Measurements from ENCODE around the gene YAP1. TPM values are rescaled to one million over a fixed set of nuclear protein-coding genes. Genes with fewer than 3 reads are reported as not detected.
A peak's percentile ranks its signal among the peaks of the same experiment; 100 is the strongest.

The YAP1 gene
- total RNA-seq, 1 donor from 2014 or later = 129 TPM

DNA sequence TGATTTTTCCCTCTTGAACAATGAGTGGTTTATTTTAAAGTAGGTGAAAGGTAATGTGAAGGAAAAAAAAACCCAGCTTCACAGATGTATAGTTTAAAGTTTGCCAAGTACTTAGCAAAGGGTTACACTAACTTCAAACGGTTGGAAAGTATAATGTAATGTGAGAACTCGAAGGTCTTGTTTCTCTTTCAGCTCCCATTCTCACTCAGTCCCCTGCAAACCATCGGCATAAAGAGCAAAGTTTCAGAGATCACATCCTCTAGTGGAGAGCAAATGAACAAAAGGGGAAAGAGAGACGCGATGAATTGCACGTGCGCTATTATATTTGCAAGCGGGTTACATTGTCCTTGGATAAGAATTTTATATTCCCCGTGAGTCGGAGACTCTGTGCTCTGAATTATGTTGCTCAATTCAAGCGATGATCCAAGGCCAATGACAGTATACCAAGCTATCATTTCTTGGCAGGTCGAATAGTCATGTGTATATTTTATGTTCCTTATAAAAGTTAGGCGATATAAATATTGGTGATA, 169.5 kb downstream of the YAP1 start:
- H3K9ac ChIP-seq (ENCODE audit: low read length) = peak overlapping the region; percentile 15
- no peak overlapping the region for H3K4me3 Mint-ChIP-seq (ENCODE audit: unreplicated experiment)
- H2AFZ ChIP-seq (ENCODE audit: low read depth, low read length) = peak overlapping the region; percentile 59

DNA sequence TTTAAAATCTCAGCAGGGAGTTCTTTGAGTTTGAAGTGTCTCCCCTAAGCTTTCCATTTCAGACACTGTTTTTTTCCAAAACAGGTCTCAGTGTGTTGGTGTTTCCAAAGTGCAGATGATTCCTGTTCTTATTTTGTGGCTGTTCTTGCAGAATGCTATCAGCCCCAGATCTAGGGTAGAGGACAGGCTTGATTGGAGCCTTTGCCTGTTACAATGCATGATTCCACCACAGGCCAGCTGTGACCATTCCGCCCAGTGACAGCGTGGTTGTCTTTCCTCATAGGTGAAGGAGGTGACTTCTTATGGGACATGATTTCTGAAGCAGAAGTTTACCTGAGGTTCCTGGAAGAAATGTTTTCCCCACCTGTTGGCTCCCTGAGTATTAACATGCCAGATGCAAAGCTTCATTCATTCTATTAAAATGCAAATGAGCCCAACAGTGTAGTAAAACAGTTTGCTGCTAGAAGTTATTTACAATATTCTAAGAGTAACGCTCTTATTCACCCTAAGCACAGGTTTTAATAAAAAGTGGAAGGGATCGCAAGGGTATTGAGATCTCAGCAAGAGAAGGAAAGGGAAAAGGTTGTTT, 170.1 kb downstream of the YAP1 start:
- Mint-ChIP-seq H3K27me3 (ENCODE audit: low read depth, unreplicated experiment) (no peaks in the 10 kb centered on the region), H3K4me3 (ENCODE audit: unreplicated experiment) (no peak overlapping the region), H3K36me3 (ENCODE audit: low read depth, unreplicated experiment) (no peaks in the 10 kb centered on the region), H3K27ac (ENCODE audit: unreplicated experiment) (no peak overlapping the region), H3K4me1 (ENCODE audit: low read depth, unreplicated experiment) (peaks cover 12% of the 10 kb centered on the region), H3K9me3 (ENCODE audit: unreplicated experiment) (no peaks in the 10 kb centered on the region)
- no peaks in the 10 kb centered on the region for H3K36me3 ChIP-seq (ENCODE audit: insufficient read depth, low read length)
- TF ChIP-seq, protein P1, sequence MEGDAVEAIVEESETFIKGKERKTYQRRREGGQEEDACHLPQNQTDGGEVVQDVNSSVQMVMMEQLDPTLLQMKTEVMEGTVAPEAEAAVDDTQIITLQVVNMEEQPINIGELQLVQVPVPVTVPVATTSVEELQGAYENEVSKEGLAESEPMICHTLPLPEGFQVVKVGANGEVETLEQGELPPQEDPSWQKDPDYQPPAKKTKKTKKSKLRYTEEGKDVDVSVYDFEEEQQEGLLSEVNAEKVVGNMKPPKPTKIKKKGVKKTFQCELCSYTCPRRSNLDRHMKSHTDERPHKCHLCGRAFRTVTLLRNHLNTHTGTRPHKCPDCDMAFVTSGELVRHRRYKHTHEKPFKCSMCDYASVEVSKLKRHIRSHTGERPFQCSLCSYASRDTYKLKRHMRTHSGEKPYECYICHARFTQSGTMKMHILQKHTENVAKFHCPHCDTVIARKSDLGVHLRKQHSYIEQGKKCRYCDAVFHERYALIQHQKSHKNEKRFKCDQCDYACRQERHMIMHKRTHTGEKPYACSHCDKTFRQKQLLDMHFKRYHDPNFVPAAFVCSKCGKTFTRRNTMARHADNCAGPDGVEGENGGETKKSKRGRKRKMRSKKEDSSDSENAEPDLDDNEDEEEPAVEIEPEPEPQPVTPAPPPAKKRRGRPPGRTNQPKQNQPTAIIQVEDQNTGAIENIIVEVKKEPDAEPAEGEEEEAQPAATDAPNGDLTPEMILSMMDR (IDR thresholded peaks at IDR 0.05; ENCODE audit: insufficient read depth, low read depth, low read length) = no peak
- no peak for TF ChIP-seq EZH2 (IDR thresholded peaks at IDR 0.05; ENCODE audit: insufficient read depth, low read length)
- H2AFZ ChIP-seq (ENCODE audit: low read depth, low read length) = no peak overlapping the region
- no peaks in the 10 kb centered on the region for H3K9me3 ChIP-seq (ENCODE audit: insufficient read depth, low read depth, low read length)
- H3K4me1 ChIP-seq (ENCODE audit: insufficient read depth, low read length) = peaks cover 16% of the 10 kb centered on the region
- peak overlapping the region; percentile 70 for H3K4me2 ChIP-seq (ENCODE audit: low read length)
- H4K20me1 ChIP-seq (ENCODE audit: insufficient read depth, low read length) = no peaks in the 10 kb centered on the region
- H3K27me3 ChIP-seq (ENCODE audit: insufficient read depth, low read length) = no peaks in the 10 kb centered on the region
- no peak overlapping the region for H3K4me3 ChIP-seq (ENCODE audit: insufficient read depth, low read depth, low read length)
- H3K27ac ChIP-seq (ENCODE audit: low read depth, low read length) = no peak overlapping the region
- DNase-seq (ENCODE audit: low read depth) (no peak), FAIRE-seq (no peak)
- no peak overlapping the region for H3K9ac ChIP-seq (ENCODE audit: low read length)
- H3K79me2 ChIP-seq (ENCODE audit: insufficient read depth, low read length) = no peaks in the 10 kb centered on the region

More for the DNA sequence above, 169.5 kb downstream of the YAP1 start:
- Mint-ChIP-seq H3K27me3 (ENCODE audit: low read depth, unreplicated experiment) (no peaks in the 10 kb centered on the region), H3K4me1 (ENCODE audit: low read depth, unreplicated experiment) (peaks cover 12% of the 10 kb centered on the region), H3K9me3 (ENCODE audit: unreplicated experiment) (no peaks in the 10 kb centered on the region), H3K27ac (ENCODE audit: unreplicated experiment) (no peak overlapping the region), H3K36me3 (ENCODE audit: low read depth, unreplicated experiment) (no peaks in the 10 kb centered on the region)
- TF ChIP-seq, protein P1 (IDR thresholded peaks at IDR 0.05; ENCODE audit: insufficient read depth, low read depth, low read length) = peak; percentile 21
- TF ChIP-seq EZH2 (IDR thresholded peaks at IDR 0.05; ENCODE audit: insufficient read depth, low read length) = no peak
- no peak overlapping the region for H3K27ac ChIP-seq (ENCODE audit: low read depth, low read length)
- H4K20me1 ChIP-seq (ENCODE audit: insufficient read depth, low read length) = no peaks in the 10 kb centered on the region
- no peaks in the 10 kb centered on the region for H3K27me3 ChIP-seq (ENCODE audit: insufficient read depth, low read length)
- H3K4me2 ChIP-seq (ENCODE audit: low read length) = peak overlapping the region; percentile 70
- H3K9me3 ChIP-seq (ENCODE audit: insufficient read depth, low read depth, low read length) = no peaks in the 10 kb centered on the region
- no peaks in the 10 kb centered on the region for H3K79me2 ChIP-seq (ENCODE audit: insufficient read depth, low read length)
- peaks cover 16% of the 10 kb centered on the region for H3K4me1 ChIP-seq (ENCODE audit: insufficient read depth, low read length)
- peak overlapping the region; percentile 22 for H3K4me3 ChIP-seq (ENCODE audit: insufficient read depth, low read depth, low read length)
- FAIRE-seq (no peak), DNase-seq (ENCODE audit: low read depth) (peak; percentile 56)
- H3K36me3 ChIP-seq (ENCODE audit: insufficient read depth, low read length) = no peaks in the 10 kb centered on the region

Other genes with a start within 250 kb of the YAP1 start
- 2.1 TPM in 2 replicates for gene CEP126, start 195.4 kb upstream of the YAP1 start, total RNA-seq
- not detected in 2 replicates for gene ANGPTL5, start 193.9 kb upstream of the YAP1 start, total RNA-seq
- 0.64 and 0.65 TPM in 2 replicates for gene CFAP300, start 63.0 kb upstream of the YAP1 start, total RNA-seq
- 2.2 and 2.6 TPM in 2 replicates for gene BIRC3, start 207.0 kb downstream of the YAP1 start, total RNA-seq
- gene BIRC2, start 236.8 kb downstream of the YAP1 start, total RNA-seq = 69.9 and 72.0 TPM in 2 replicates